Naive thymus-derived CD4-positive, alpha-beta T cell (primary cell): ENCODE measurements around the gene EXOC3. TPM values are rescaled to one million over a fixed set of nuclear protein-coding genes. Genes with fewer than 3 reads are reported as not detected.

Experiments
- ATAC-seq: fragments of 150-1000 bp; cut with Tn5 transposase; 2 replicates; pipeline ENCODE4 v1.10.0; 2021; ENCODE audit warnings: mild to moderate bottlenecking, moderate library complexity
- CTCF ChIA-PET: fragments of 350-600 bp; sonication (Branson Sonifier 250); formaldehyde crosslinking; loops from one replicate; lab custom pipeline; 2021; ENCODE audit warnings: antibody characterized with exemption; lab: Charles Lee
- POLR2A ChIA-PET: fragments of 350-600 bp; sonication (Branson Sonifier 250); formaldehyde crosslinking; loops from one replicate; lab custom pipeline; 2021; ENCODE audit warnings: antibody characterized with exemption, inconsistent platforms; lab: Charles Lee
- DNase-seq, 9 donors: peaks; one replicate each; pipeline versions ENCODE4 v3.0.0 to v3.0.0-alpha.2; 2020 to 2022; ENCODE audit warnings: mixed read lengths in 1 of 9
- H3K27ac ChIP-seq: one replicate; pipeline ENCODE4 v1.7.0; 2013; ENCODE audit warnings: mild to moderate bottlenecking, low read depth, low read length, moderate library complexity
- H3K27me3 ChIP-seq, 2 donors: one replicate each; pipeline ENCODE4 v1.7.0; 2013; ENCODE audit warnings: low read length in 2 of 2, mild to moderate bottlenecking in 2 of 2, moderate library complexity in 2 of 2; ENCODE audit not compliant: control insufficient read depth in 2 of 2, insufficient read depth in 2 of 2
- H3K36me3 ChIP-seq, 3 experiments: 1 replicate in 2 of 3; 2 replicates in 1 of 3; pipeline ENCODE4 v1.7.0; 2013; ENCODE audit warnings: low read length in 3 of 3, mild to moderate bottlenecking in 3 of 3, moderate library complexity in 1 of 3; ENCODE audit not compliant: insufficient read depth in 3 of 3, control insufficient read depth in 2 of 3
- H3K4me1 ChIP-seq, 2 donors: one replicate each; pipeline ENCODE4 v1.7.0; 2013; ENCODE audit warnings: low read length in 2 of 2, mild to moderate bottlenecking in 2 of 2, moderate library complexity in 1 of 2; ENCODE audit not compliant: control insufficient read depth in 2 of 2, insufficient read depth in 2 of 2
- H3K4me3 ChIP-seq: 2 replicates; pipeline ENCODE4 v1.7.0; 2013; ENCODE audit warnings: mild to moderate bottlenecking, low read length
- H3K9me3 ChIP-seq, 3 experiments: 1 replicate in 2 of 3; 2 replicates in 1 of 3; pipeline ENCODE4 v1.7.0; 2013; ENCODE audit warnings: low read length in 3 of 3; ENCODE audit not compliant: control insufficient read depth in 2 of 3
- H3K27ac Mint-ChIP-seq, 9 donors: one replicate each; pipeline ENCODE4 v1.8.0; 2020 to 2022; ENCODE audit warnings: mixed read lengths in 9 of 9, mild to moderate bottlenecking in 8 of 9, moderate library complexity in 5 of 9, inconsistent platforms in 2 of 9
- H3K27me3 Mint-ChIP-seq, 5 donors: one replicate each; pipeline ENCODE4 v1.8.0; 2021 to 2022; ENCODE audit warnings: mixed read lengths in 5 of 5, mild to moderate bottlenecking in 1 of 5
- H3K36me3 Mint-ChIP-seq, 5 donors: one replicate each; pipeline ENCODE4 v1.8.0; 2020 to 2022; ENCODE audit warnings: mixed read lengths in 5 of 5, mild to moderate bottlenecking in 3 of 5, inconsistent platforms in 1 of 5
- H3K4me1 Mint-ChIP-seq, 7 donors: one replicate each; pipeline ENCODE4 v1.8.0; 2020 to 2022; ENCODE audit warnings: mixed read lengths in 7 of 7, mild to moderate bottlenecking in 3 of 7, inconsistent platforms in 1 of 7
- H3K4me3 Mint-ChIP-seq, 10 donors: one replicate each; pipeline ENCODE4 v1.8.0; 2020 to 2022; ENCODE audit warnings: mild to moderate bottlenecking in 10 of 10, mixed read lengths in 10 of 10, moderate library complexity in 6 of 10, inconsistent platforms in 2 of 10
- H3K9me3 Mint-ChIP-seq, 11 donors: one replicate each; pipeline ENCODE4 v1.8.0; 2020 to 2022; ENCODE audit warnings: mixed read lengths in 11 of 11, mild to moderate bottlenecking in 4 of 11, inconsistent platforms in 1 of 11, moderate library complexity in 1 of 11
- intact Hi-C, 2 donors: fragments of 100-400 bp; cut with micrococcal nuclease; formaldehyde crosslinking; loops; one replicate each; pipeline ENCODE4 v1.15.1; 2023
- polyA plus RNA-seq, 2 donors: library from polyadenylated mRNA; unstranded; fragments of 300-500 nt; fragmentation: Illumina TruSeq; gene quantifications; one replicate each; pipeline ENCODE4 v1.2.3, GENCODE V29; 2021
- total RNA-seq, 6 experiments: library from RNA in 5 of 6; stranded (reverse) in 5 of 6; gene quantifications; 1 replicate in 5 of 6; 2 replicates in 1 of 6; pipeline ENCODE4 v1.2.3 and lab custom pipeline; 2021 to 2026

EXOC3 gene
- total and polyA plus RNA-seq, 7 experiments from 2014 or later: 44.3 to 105 (median 89.3) TPM

GRCh38 chr5:514673-515072 lies 71.7 kb downstream of the EXOC3 start:
- Mint-ChIP-seq H3K27ac (no peak overlapping the region), H3K4me1 (peaks cover 0 to 2% (median 0%) of the 10 kb centered on the region in 7 donors), H3K27me3 (peaks cover 12 to 29% (median 19%) of the 10 kb centered on the region in 5 donors), H3K4me3 (no peak overlapping the region), H3K9me3 (peaks cover 0 to 11% (median 0%) of the 10 kb centered on the region in 11 donors), H3K36me3 (peaks cover 0 to 6% (median 0%) of the 10 kb centered on the region in 5 donors)
- no peaks in the 10 kb centered on the region for H3K9me3 ChIP-seq
- CTCF ChIA-PET: no interaction called here
- H3K4me1 ChIP-seq: no peaks in the 10 kb centered on the region
- no peaks in the 10 kb centered on the region for H3K27me3 ChIP-seq
- no peak overlapping the region for H3K27ac ChIP-seq
- intact Hi-C loops: no loop called here
- no peak overlapping the region for H3K4me3 ChIP-seq
- POLR2A ChIA-PET: no interaction called here
- no peaks in the 10 kb centered on the region for H3K36me3 ChIP-seq
- no peak for DNase-seq
- no peak for ATAC-seq

- DNase-seq (no peak), ATAC-seq (no peak)
- Mint-ChIP-seq H3K4me3 (no peak overlapping the region), H3K27ac (peak overlapping the region in 1 of 9 donors; percentile 59), H3K9me3 (peaks cover 0 to 11% (median 0%) of the 10 kb centered on the region in 11 donors), H3K27me3 (peaks cover 12 to 34% (median 19%) of the 10 kb centered on the region in 5 donors), H3K36me3 (peaks cover 0 to 6% (median 0%) of the 10 kb centered on the region in 5 donors), H3K4me1 (peaks cover 0 to 2% (median 0%) of the 10 kb centered on the region in 7 donors)
- CTCF ChIA-PET: no interaction called here
- Histone ChIP-seq H3K27ac (no peak overlapping the region), H3K9me3 (no peaks in the 10 kb centered on the region), H3K4me1 (no peaks in the 10 kb centered on the region), H3K27me3 (no peaks in the 10 kb centered on the region), H3K4me3 (no peak overlapping the region), H3K36me3 (no peaks in the 10 kb centered on the region)
- POLR2A ChIA-PET: no interaction called here
- intact Hi-C loops: no loop called here
Observed at GRCh38 chr5:515273-515836, 72.4 kb downstream of the EXOC3 start.

- Mint-ChIP-seq H3K4me3 (no peak overlapping the region), H3K27ac (no peak overlapping the region), H3K27me3 (peaks cover 15 to 40% (median 23%) of the 10 kb centered on the region in 5 donors), H3K9me3 (peaks cover 0 to 11% (median 0%) of the 10 kb centered on the region in 11 donors), H3K4me1 (peaks cover 0 to 2% (median 0%) of the 10 kb centered on the region in 7 donors), H3K36me3 (peaks cover 0 to 6% (median 0%) of the 10 kb centered on the region in 5 donors)
- no peaks in the 10 kb centered on the region for H3K27me3 ChIP-seq
- H3K27ac ChIP-seq: no peak overlapping the region
- CTCF ChIA-PET: no interaction called here
- H3K9me3 ChIP-seq: no peaks in the 10 kb centered on the region
- POLR2A ChIA-PET: no interaction called here
- no peak overlapping the region for H3K4me3 ChIP-seq
- no peaks in the 10 kb centered on the region for H3K36me3 ChIP-seq
- DNase-seq (no peak), ATAC-seq (no peak)
- no peaks in the 10 kb centered on the region for H3K4me1 ChIP-seq
- intact Hi-C loops: no loop called here
Observed at GRCh38 chr5:516338-516925, 73.5 kb downstream of the EXOC3 start.

Other genes with a start within 250 kb of the EXOC3 start
- gene CCDC127, start 225.0 kb upstream of the EXOC3 start, total RNA-seq: 1 to 10 TPM; 2.9 to 9.7 (median 6.5) TPM
- gene CCDC127, start 225.0 kb upstream of the EXOC3 start, polyA plus RNA-seq: 1 to 10 TPM; 5.2 to 5.6 TPM
- gene SDHA, start 224.9 kb upstream of the EXOC3 start, total RNA-seq: 100 to 1,000 TPM; 120 to 180 (median 148) TPM
- 100 to 1,000 TPM; 185 to 205 TPM for gene SDHA, start 224.9 kb upstream of the EXOC3 start, polyA plus RNA-seq
- 10 to 100 TPM; 53.1 to 95.3 (median 83.7) TPM for gene PDCD6, start 171.5 kb upstream of the EXOC3 start, total RNA-seq
- 100 to 1,000 TPM; 198 to 224 TPM for gene PDCD6, start 171.5 kb upstream of the EXOC3 start, polyA plus RNA-seq
- 10 to 100 TPM in 1 of 5 experiments, 1 to 10 TPM in 2, under 1 TPM in 2; 0.56 to 23.5 (median 1.4) TPM for gene AHRR, start 121.5 kb upstream of the EXOC3 start, total RNA-seq
- gene AHRR, start 121.5 kb upstream of the EXOC3 start, polyA plus RNA-seq: 1 to 10 TPM in 1 of 2 donors, not detected in 1; 1.0 TPM
- 1 to 10 TPM; 1.5 to 3.4 (median 2.4) TPM for gene SLC9A3, start 81.3 kb downstream of the EXOC3 start, total RNA-seq
- gene SLC9A3, start 81.3 kb downstream of the EXOC3 start, polyA plus RNA-seq: 1 to 10 TPM; 3.4 to 5.5 TPM
- gene CEP72, start 169.2 kb downstream of the EXOC3 start, total RNA-seq: 10 to 100 TPM; 13.4 to 33.8 (median 22.7) TPM
- 1 to 10 TPM; 6.0 to 8.7 TPM for gene CEP72, start 169.2 kb downstream of the EXOC3 start, polyA plus RNA-seq